A673 (cell line): Measurements from ENCODE around the gene GPATCH11.

ENCODE experiments used
- EZH2 ChIP-seq: fragments of 200-600 bp; sonication (generic); IDR thresholded peaks from 2 replicates; pipeline ENCODE4 v1.6.1; 2017; ENCODE audit warnings: borderline replicate concordance, low read depth, mild to moderate bottlenecking, mixed read lengths, antibody characterized with exemption, low read length; ENCODE audit not compliant: poor library complexity, severe bottlenecking
- TF ChIP-seq, protein P1 (sequence below): fragments of 300-800, 200-600 bp; sonication (generic); conservative IDR thresholded peaks from 2 replicates; pipeline ENCODE4 v1.5.1; 2017; ENCODE audit warnings: low read depth, mild to moderate bottlenecking, antibody characterized with exemption, low read length, moderate library complexity, mixed read lengths

DNA sequence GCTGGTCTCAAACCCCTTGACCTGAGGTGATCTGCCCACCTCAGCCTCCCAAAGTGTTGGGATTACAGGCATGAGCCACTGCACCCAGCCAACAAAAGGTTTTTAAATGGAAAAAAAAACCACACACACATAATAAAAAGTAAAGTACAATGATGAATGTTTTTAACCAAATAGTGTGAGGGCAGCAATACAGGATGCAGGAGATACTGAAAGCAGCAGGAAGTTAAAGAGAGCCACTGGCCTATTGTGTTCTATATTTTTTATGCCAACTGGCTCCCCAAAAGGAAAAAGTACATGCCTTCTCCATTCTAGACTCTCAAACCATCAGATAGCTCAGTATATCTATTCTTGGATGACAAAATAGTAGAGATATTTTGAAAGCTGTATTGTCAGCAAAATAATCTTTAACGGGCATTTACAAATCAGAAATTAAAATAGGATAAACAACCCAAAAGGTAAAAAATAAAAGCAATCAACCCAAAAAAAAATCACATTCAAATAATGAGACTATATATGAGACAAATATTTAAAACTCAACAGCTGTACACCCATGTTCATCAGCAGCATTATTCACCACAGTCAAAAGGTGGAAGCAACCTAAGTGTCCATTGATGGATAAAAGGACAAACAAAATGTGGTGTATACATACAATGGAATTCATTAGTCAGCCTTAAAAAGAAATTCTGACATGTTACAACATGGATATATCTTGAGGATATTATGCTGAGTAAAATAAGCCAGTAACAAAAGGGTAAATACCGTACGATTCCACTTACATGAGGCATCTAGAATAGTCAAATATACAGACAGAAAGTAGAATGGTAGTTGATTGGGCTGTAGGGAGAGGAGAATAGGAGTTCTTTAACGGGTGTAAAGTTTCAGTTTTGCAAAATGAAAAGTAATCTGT, 26.2 kb downstream of the GPATCH11 start:
- TF ChIP-seq EZH2, result no peak
- TF ChIP-seq, protein P1, sequence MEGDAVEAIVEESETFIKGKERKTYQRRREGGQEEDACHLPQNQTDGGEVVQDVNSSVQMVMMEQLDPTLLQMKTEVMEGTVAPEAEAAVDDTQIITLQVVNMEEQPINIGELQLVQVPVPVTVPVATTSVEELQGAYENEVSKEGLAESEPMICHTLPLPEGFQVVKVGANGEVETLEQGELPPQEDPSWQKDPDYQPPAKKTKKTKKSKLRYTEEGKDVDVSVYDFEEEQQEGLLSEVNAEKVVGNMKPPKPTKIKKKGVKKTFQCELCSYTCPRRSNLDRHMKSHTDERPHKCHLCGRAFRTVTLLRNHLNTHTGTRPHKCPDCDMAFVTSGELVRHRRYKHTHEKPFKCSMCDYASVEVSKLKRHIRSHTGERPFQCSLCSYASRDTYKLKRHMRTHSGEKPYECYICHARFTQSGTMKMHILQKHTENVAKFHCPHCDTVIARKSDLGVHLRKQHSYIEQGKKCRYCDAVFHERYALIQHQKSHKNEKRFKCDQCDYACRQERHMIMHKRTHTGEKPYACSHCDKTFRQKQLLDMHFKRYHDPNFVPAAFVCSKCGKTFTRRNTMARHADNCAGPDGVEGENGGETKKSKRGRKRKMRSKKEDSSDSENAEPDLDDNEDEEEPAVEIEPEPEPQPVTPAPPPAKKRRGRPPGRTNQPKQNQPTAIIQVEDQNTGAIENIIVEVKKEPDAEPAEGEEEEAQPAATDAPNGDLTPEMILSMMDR, result no peak
